Colonic mucosa (tissue), 4 donors: ENCODE data around the gene ALDH2. TPM values are rescaled to one million over a fixed set of nuclear protein-coding genes. Genes with fewer than 3 reads are reported as not detected.

Experiments used
- DNase-seq: peaks from one replicate; pipeline ENCODE4 v3.0.0-alpha.2; 2020
- H3K27ac ChIP-seq: fragments of 200-600 bp; one replicate; pipeline ENCODE4 v1.8.0; 2021
- H3K27me3 ChIP-seq: fragments of 200-600 bp; one replicate; pipeline ENCODE4 v1.8.0; 2021
- H3K36me3 ChIP-seq: fragments of 200-600 bp; one replicate; pipeline ENCODE4 v1.8.0; 2021
- H3K4me1 ChIP-seq: fragments of 200-600 bp; one replicate; pipeline ENCODE4 v1.8.0; 2021; ENCODE audit warnings: mild to moderate bottlenecking
- H3K4me3 ChIP-seq: fragments of 200-600 bp; one replicate; pipeline ENCODE4 v1.8.0; 2021
- H3K9ac ChIP-seq, 2 donors: one replicate each; pipeline ENCODE4 v1.7.0; 2013; ENCODE audit warnings: control low read depth in 2 of 2, low read depth in 2 of 2, low read length in 2 of 2
- H3K9me3 ChIP-seq: fragments of 200-600 bp; one replicate; pipeline ENCODE4 v1.8.0; 2021
- CTCF ChIP-seq: fragments of 200-600 bp; IDR thresholded peaks from one replicate; pipeline ENCODE4 v1.8.0; 2022; ENCODE audit warnings: antibody characterized with exemption, mild to moderate bottlenecking
- intact Hi-C: fragments of 100-400 bp; cut with DNase I; formaldehyde crosslinking; loops from one replicate; pipeline ENCODE4 v1.14.1; 2022
- total RNA-seq, 2 donors: library from RNA; stranded (reverse); fragmentation: NEBNext Ultra II Directional in 1 of 2; extraction: Animal tissue kit (Norgen Biotek cat#: 25700) in 1 of 2; gene quantifications; one replicate each; pipeline ENCODE4 v1.2.1, GENCODE V29; 2021
- donor health status: healthy.
- donor health status: DM: no; HTN: no; CAD: no.
- donor health status: DM: no; HTN: no; CAD: no.

The ALDH2 gene
- total RNA-seq, 2 donors from 2014 or later: 240 to 398 TPM

- Histone ChIP-seq H3K36me3 (peaks cover 17% of the 10 kb centered on the region), H3K27me3 (no peaks in the 10 kb centered on the region), H3K4me3 (no peak overlapping the region), H3K9ac (no peak overlapping the region), H3K9me3 (no peaks in the 10 kb centered on the region), H3K4me1 (peaks cover 9% of the 10 kb centered on the region), H3K27ac (no peak overlapping the region)
- intact Hi-C loops: no loop called here
- no peak for DNase-seq
- TF ChIP-seq CTCF: no peak
These were observed 16.3 kb downstream of the ALDH2 start for GRCh38 chr12:111783046-111783445.

- no peak for TF ChIP-seq CTCF
- H3K36me3 ChIP-seq: peaks cover 17% of the 10 kb centered on the region
- no peak overlapping the region for H3K27ac ChIP-seq
- intact Hi-C loops: loop anchor here (5.0 kb wide), 1 partner anchor 33 kb away; no protein-coding TSS in a partner anchor
- no peak overlapping the region for H3K4me3 ChIP-seq
- H3K9me3 ChIP-seq: no peaks in the 10 kb centered on the region
- H3K27me3 ChIP-seq: no peaks in the 10 kb centered on the region
- no peak for DNase-seq
- no peak overlapping the region for H3K9ac ChIP-seq
- H3K4me1 ChIP-seq: peaks cover 3% of the 10 kb centered on the region
These were observed 18.2 kb downstream of the ALDH2 start for GRCh38 chr12:111784953-111785352.

- Histone ChIP-seq H3K36me3 (peaks cover 17% of the 10 kb centered on the region), H3K27ac (no peak overlapping the region), H3K4me3 (no peak overlapping the region), H3K9ac (no peak overlapping the region), H3K9me3 (no peaks in the 10 kb centered on the region), H3K4me1 (no peaks in the 10 kb centered on the region), H3K27me3 (no peaks in the 10 kb centered on the region)
- intact Hi-C loops: loop anchor here (5.0 kb wide), 1 partner anchor 33 kb away; no protein-coding TSS in a partner anchor
- DNase-seq: no peak
- no peak for TF ChIP-seq CTCF
These were observed 18.9 kb downstream of the ALDH2 start for GRCh38 chr12:111785651-111786050.

GRCh38 chr12:111788178-111788654 lies 21.5 kb downstream of the ALDH2 start:
- no peaks in the 10 kb centered on the region for H3K27me3 ChIP-seq
- H3K36me3 ChIP-seq: peaks cover 26% of the 10 kb centered on the region
- H3K27ac ChIP-seq: peak overlapping the region; percentile 12
- H3K9ac ChIP-seq: no peak overlapping the region
- no peaks in the 10 kb centered on the region for H3K9me3 ChIP-seq
- TF ChIP-seq CTCF: no peak
- H3K4me3 ChIP-seq: no peak overlapping the region
- no peak for DNase-seq
- no peaks in the 10 kb centered on the region for H3K4me1 ChIP-seq
- intact Hi-C loops: loop anchor here (5.0 kb wide), 1 partner anchor 36 kb away; no protein-coding TSS in a partner anchor

- no peak for DNase-seq
- no peak for TF ChIP-seq CTCF
- Histone ChIP-seq H3K4me1 (no peaks in the 10 kb centered on the region), H3K9me3 (no peaks in the 10 kb centered on the region), H3K9ac (no peak overlapping the region), H3K27ac (no peak overlapping the region), H3K27me3 (no peaks in the 10 kb centered on the region), H3K4me3 (no peak overlapping the region), H3K36me3 (peaks cover 13% of the 10 kb centered on the region)
- intact Hi-C loops: loop anchor here (5.0 kb wide), 1 partner anchor 37 kb away; no protein-coding TSS in a partner anchor
These were observed 23.0 kb downstream of the ALDH2 start for GRCh38 chr12:111789779-111790178.
